GM23248 (cell line): Measurements from ENCODE around the gene FAM168B. TPM values are rescaled to one million over a fixed set of nuclear protein-coding genes. Genes with fewer than 3 reads are reported as not detected.

Experiments used
- DNase-seq: peaks from one replicate; pipeline ENCODE4 v3.0.0-alpha.2; 2015
- H2AFZ ChIP-seq: fragments of 200-600 bp; sonication (generic); 2 replicates; pipeline ENCODE4 v1.6.1; 2016; ENCODE audit warnings: antibody characterized with exemption
- H3F3A ChIP-seq: fragments of 200-600 bp; sonication (generic); 2 replicates; pipeline ENCODE4 v1.6.1; 2016; ENCODE audit warnings: mild to moderate bottlenecking, antibody characterized with exemption, mixed run types; ENCODE audit not compliant: insufficient read depth
- H3K27ac ChIP-seq: fragments of 200-600 bp; sonication (generic); 2 replicates; pipeline ENCODE4 v1.5.1; 2016; ENCODE audit warnings: mild to moderate bottlenecking
- H3K27me3 ChIP-seq: fragments of 200-600 bp; sonication (generic); replicated peaks from 2 replicates; pipeline ENCODE4 v1.6.1; 2016; ENCODE audit warnings: mild to moderate bottlenecking; ENCODE audit not compliant: insufficient read depth
- H3K36me3 ChIP-seq: fragments of 200-600 bp; sonication (generic); 2 replicates; pipeline ENCODE4 v1.6.1; 2016; ENCODE audit warnings: low read depth, mild to moderate bottlenecking
- H3K4me1 ChIP-seq: fragments of 200-600 bp; sonication (generic); 2 replicates; pipeline ENCODE4 v1.6.1; 2016; ENCODE audit warnings: mild to moderate bottlenecking; ENCODE audit not compliant: insufficient read depth
- H3K4me2 ChIP-seq: fragments of 200-600 bp; sonication (generic); one replicate; pipeline ENCODE4 v1.6.1; 2016; ENCODE audit warnings: mild to moderate bottlenecking; ENCODE audit not compliant: unreplicated experiment
- H3K4me3 ChIP-seq: fragments of 200-600 bp; sonication (generic); 2 replicates; pipeline ENCODE4 v1.5.1; 2016; ENCODE audit warnings: mild to moderate bottlenecking
- H3K79me2 ChIP-seq: fragments of 200-600 bp; sonication (generic); 2 replicates; pipeline ENCODE4 v1.6.1; 2016; ENCODE audit warnings: mild to moderate bottlenecking; ENCODE audit not compliant: insufficient read depth
- H3K9ac ChIP-seq: fragments of 200-600 bp; sonication (generic); 2 replicates; pipeline ENCODE4 v1.6.1; 2016; ENCODE audit warnings: mild to moderate bottlenecking
- H3K9me2 ChIP-seq: fragments of 200-600 bp; sonication (generic); 2 replicates; pipeline ENCODE4 v1.6.1; 2016; ENCODE audit warnings: mixed run types, mild to moderate bottlenecking, moderate library complexity; ENCODE audit not compliant: insufficient read depth
- H3K9me3 ChIP-seq: fragments of 200-600 bp; sonication (generic); one replicate; pipeline ENCODE4 v1.6.1; 2017; ENCODE audit warnings: low read depth
- H4K20me1 ChIP-seq: fragments of 200-600 bp; sonication (generic); 2 replicates; pipeline ENCODE4 v1.6.0; 2016; ENCODE audit not compliant: insufficient read depth
- EZH2 ChIP-seq: fragments of 200-600 bp; sonication (generic); IDR thresholded peaks from 2 replicates; pipeline ENCODE4 v1.6.1; 2018; ENCODE audit warnings: antibody characterized with exemption, mild to moderate bottlenecking; ENCODE audit not compliant: insufficient read depth, poor library complexity, severe bottlenecking
- EZH2phosphoT487 ChIP-seq: fragments of 200-600 bp; sonication (generic); IDR thresholded peaks from 2 replicates; pipeline ENCODE4 v1.6.1; 2018; ENCODE audit warnings: antibody characterized with exemption, moderate library complexity, mild to moderate bottlenecking, low read depth; ENCODE audit not compliant: insufficient read depth
- WGBS, 2 experiments: methylation state at CpG; one replicate each; pipeline ENCODE4 v1.1.6; 2015 to 2017; ENCODE audit warnings: low lambda C conversion rate in 2 of 2, low coverage in 1 of 2; ENCODE audit errors: missing lambda C conversion rate in 2 of 2; 5-methylcytosine and 5-hydroxymethylcytosine counted together
- in situ Hi-C: fragments of 300-500 bp; cut with MboI; formaldehyde crosslinking; loops from 2 replicates; pipeline ENCODE4 v1.15.0; 2020
- polyA plus RNA-seq: library from polyadenylated mRNA; unstranded; fragments of >200 nt; fragmentation: Nextera tagmentation; extraction: Ambion mirVana; gene quantifications from 2 replicates; pipeline ENCODE4 v1.2.1, GENCODE V29; 2016
- total RNA-seq: library from RNA; depleted of rRNA; stranded (reverse); fragments of >200 nt; shearing (Covaris generic); gene quantifications from 2 replicates; pipeline ENCODE4 v1.2.3, GENCODE V29; 2014

FAM168B gene
- total and polyA plus RNA-seq, 2 experiments from 2014 or later: 47.6 to 125 TPM

- Histone ChIP-seq H4K20me1 (no peaks in the 10 kb centered on the region), H3K27me3 (no peaks in the 10 kb centered on the region), H3K4me1 (peaks cover 4% of the 10 kb centered on the region; the same call in 1 of the 2 replicates), H3K9ac (no peak overlapping the region), H3K9me2 (no peaks in the 10 kb centered on the region), H2AFZ (no peak overlapping the region), H3K4me3 (no peak overlapping the region), H3F3A (no peaks in the 10 kb centered on the region), H3K36me3 (no peaks in the 10 kb centered on the region), H3K79me2 (no peaks in the 10 kb centered on the region), H3K4me2 (no peak overlapping the region), H3K27ac (no peak overlapping the region), H3K9me3 (no peaks in the 10 kb centered on the region)
- no peak for TF ChIP-seq EZH2
- TF ChIP-seq EZH2phosphoT487: no peak
- in situ Hi-C loops: no loop called here
- no peak for DNase-seq
- 87 to 90% methylated on average over 11 of the region's 11 CpGs for WGBS, 2 experiments
Measured at GRCh38 chr2:131036696-131037397, 56.4 kb downstream of the FAM168B start.

GRCh38 chr2:131036269-131036668 lies 57.0 kb downstream of the FAM168B start:
- no peak for TF ChIP-seq EZH2phosphoT487
- TF ChIP-seq EZH2: no peak
- Histone ChIP-seq H3K27me3 (no peaks in the 10 kb centered on the region), H3K79me2 (no peaks in the 10 kb centered on the region), H3K4me1 (peaks cover 4% of the 10 kb centered on the region; the same call in 1 of the 2 replicates), H3K9ac (no peak overlapping the region), H3K36me3 (no peaks in the 10 kb centered on the region), H3F3A (no peaks in the 10 kb centered on the region), H3K4me3 (no peak overlapping the region), H3K9me2 (no peaks in the 10 kb centered on the region), H3K9me3 (no peaks in the 10 kb centered on the region), H3K4me2 (peak overlapping the region; percentile 59), H3K27ac (no peak overlapping the region), H4K20me1 (no peaks in the 10 kb centered on the region), H2AFZ (no peak overlapping the region)
- DNase-seq: no peak
- in situ Hi-C loops: no loop called here
- 73 to 78% methylated on average over 6 of the region's 6 CpGs for WGBS, 2 experiments

GRCh38 chr2:131035826-131036231 lies 57.4 kb downstream of the FAM168B start:
- H3K4me2 ChIP-seq: peak overlapping the region; percentile 59
- WGBS, 2 experiments: 54 to 60% methylated on average over 10 of the region's 10 CpGs
- peaks cover 4% of the 10 kb centered on the region; the same call in 1 of the 2 replicates for H3K4me1 ChIP-seq
- H3K79me2 ChIP-seq: no peaks in the 10 kb centered on the region
- no peaks in the 10 kb centered on the region for H3K9me3 ChIP-seq
- in situ Hi-C loops: no loop called here
- no peak for TF ChIP-seq EZH2
- no peak for TF ChIP-seq EZH2phosphoT487
- peak overlapping the region; percentile 73 for H3K4me3 ChIP-seq
- peak overlapping the region; percentile 74; the same call in 1 of the 2 replicates for H2AFZ ChIP-seq
- DNase-seq: peak; percentile 15
- H3K9ac ChIP-seq: peak overlapping the region; percentile 77
- H3K9me2 ChIP-seq: no peaks in the 10 kb centered on the region
- H3K27me3 ChIP-seq: no peaks in the 10 kb centered on the region
- H3K27ac ChIP-seq: no peak overlapping the region
- no peaks in the 10 kb centered on the region for H3K36me3 ChIP-seq
- H3F3A ChIP-seq: no peaks in the 10 kb centered on the region
- H4K20me1 ChIP-seq: no peaks in the 10 kb centered on the region

GRCh38 chr2:131035112-131035825 lies 58.0 kb downstream of the FAM168B start:
- DNase-seq: peak; percentile 57
- WGBS, 2 experiments: 2 to 4% methylated on average over 40 to 43 of the region's 65 CpGs
- H3K79me2 ChIP-seq: no peaks in the 10 kb centered on the region
- no peaks in the 10 kb centered on the region for H3K36me3 ChIP-seq
- no peaks in the 10 kb centered on the region for H3F3A ChIP-seq
- peak overlapping the region; percentile 74 for H2AFZ ChIP-seq
- H3K4me3 ChIP-seq: peak overlapping the region; percentile 73
- peaks cover 4% of the 10 kb centered on the region; the same call in 1 of the 2 replicates for H3K4me1 ChIP-seq
- no peaks in the 10 kb centered on the region for H3K27me3 ChIP-seq
- no peaks in the 10 kb centered on the region for H4K20me1 ChIP-seq
- no peaks in the 10 kb centered on the region for H3K9me3 ChIP-seq
- TF ChIP-seq EZH2phosphoT487 (no peak), EZH2 (no peak)
- H3K4me2 ChIP-seq: peak overlapping the region; percentile 59
- H3K9ac ChIP-seq: peak overlapping the region; percentile 77
- H3K27ac ChIP-seq: no peak overlapping the region
- H3K9me2 ChIP-seq: no peaks in the 10 kb centered on the region
- in situ Hi-C loops: no loop called here
